Measurements from ENCODE around the gene SEMA4A. TPM values are rescaled to one million over a fixed set of nuclear protein-coding genes. Genes with fewer than 3 reads are reported as not detected.

SEMA4A gene
- total and polyA plus RNA-seq, 9 of the 15 experiments (the other 6 are each of a cell fraction or from before 2014, with no cell fraction given): 0.04 to 1.7 (median 0.45) TPM

- no peak for TF ChIP-seq DIDO1 (tag; IDR thresholded peaks at IDR 0.05; ENCODE audit: low read depth)
- peak; percentile 68 for TF ChIP-seq ZFX (CRISPR knock-in tag; IDR thresholded peaks at IDR 0.05)
- no peak for TF ChIP-seq ZNF134 (CRISPR knock-in tag; conservative IDR thresholded peaks at IDR 0.05)
- TF ChIP-seq, protein P1, sequence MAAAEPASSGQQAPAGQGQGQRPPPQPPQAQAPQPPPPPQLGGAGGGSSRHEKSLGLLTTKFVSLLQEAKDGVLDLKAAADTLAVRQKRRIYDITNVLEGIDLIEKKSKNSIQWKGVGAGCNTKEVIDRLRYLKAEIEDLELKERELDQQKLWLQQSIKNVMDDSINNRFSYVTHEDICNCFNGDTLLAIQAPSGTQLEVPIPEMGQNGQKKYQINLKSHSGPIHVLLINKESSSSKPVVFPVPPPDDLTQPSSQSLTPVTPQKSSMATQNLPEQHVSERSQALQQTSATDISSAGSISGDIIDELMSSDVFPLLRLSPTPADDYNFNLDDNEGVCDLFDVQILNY (CRISPR knock-in tag; IDR thresholded peaks at IDR 0.05): no peak
- TF ChIP-seq SRSF1 (IDR thresholded peaks at IDR 0.05; ENCODE audit: low read depth, low read length): no peak
- TF ChIP-seq RBM25 (IDR thresholded peaks at IDR 0.05; ENCODE audit: low read depth, low read length, severe bottlenecking): no peak
- TF ChIP-seq TRIM24 (IDR thresholded peaks at IDR 0.05): 0 out of 4 replicates have a peak, but pooled peaks of 1 of the 2 experiments have one; percentile 22
- TF ChIP-seq, protein P2, sequence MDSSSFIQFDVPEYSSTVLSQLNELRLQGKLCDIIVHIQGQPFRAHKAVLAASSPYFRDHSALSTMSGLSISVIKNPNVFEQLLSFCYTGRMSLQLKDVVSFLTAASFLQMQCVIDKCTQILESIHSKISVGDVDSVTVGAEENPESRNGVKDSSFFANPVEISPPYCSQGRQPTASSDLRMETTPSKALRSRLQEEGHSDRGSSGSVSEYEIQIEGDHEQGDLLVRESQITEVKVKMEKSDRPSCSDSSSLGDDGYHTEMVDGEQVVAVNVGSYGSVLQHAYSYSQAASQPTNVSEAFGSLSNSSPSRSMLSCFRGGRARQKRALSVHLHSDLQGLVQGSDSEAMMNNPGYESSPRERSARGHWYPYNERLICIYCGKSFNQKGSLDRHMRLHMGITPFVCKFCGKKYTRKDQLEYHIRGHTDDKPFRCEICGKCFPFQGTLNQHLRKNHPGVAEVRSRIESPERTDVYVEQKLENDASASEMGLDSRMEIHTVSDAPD (CRISPR knock-in tag; IDR thresholded peaks at IDR 0.05): no peak
- TF ChIP-seq VEZF1 (CRISPR knock-in tag; IDR thresholded peaks at IDR 0.05): peak; percentile 82
- peak in 1 of 2 experiments; percentile 42; a peak in 1 of 4 replicates for TF ChIP-seq MLLT1 (IDR thresholded peaks at IDR 0.05)
- TF ChIP-seq GATA2 (CRISPR knock-in tag; IDR thresholded peaks at IDR 0.05): peak; percentile 32; the same call in 1 of the 2 replicates
- no peak for TF ChIP-seq RB1 (IDR thresholded peaks at IDR 0.05; ENCODE audit: low read depth)
- TF ChIP-seq, protein P3, sequence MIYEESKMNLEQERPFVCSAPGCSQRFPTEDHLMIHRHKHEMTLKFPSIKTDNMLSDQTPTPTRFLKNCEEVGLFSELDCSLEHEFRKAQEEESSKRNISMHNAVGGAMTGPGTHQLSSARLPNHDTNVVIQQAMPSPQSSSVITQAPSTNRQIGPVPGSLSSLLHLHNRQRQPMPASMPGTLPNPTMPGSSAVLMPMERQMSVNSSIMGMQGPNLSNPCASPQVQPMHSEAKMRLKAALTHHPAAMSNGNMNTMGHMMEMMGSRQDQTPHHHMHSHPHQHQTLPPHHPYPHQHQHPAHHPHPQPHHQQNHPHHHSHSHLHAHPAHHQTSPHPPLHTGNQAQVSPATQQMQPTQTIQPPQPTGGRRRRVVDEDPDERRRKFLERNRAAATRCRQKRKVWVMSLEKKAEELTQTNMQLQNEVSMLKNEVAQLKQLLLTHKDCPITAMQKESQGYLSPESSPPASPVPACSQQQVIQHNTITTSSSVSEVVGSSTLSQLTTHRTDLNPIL (CRISPR knock-in tag; IDR thresholded peaks at IDR 0.05): no peak
- TF ChIP-seq HSF4 (CRISPR knock-in tag; IDR thresholded peaks at IDR 0.05; ENCODE audit: borderline replicate concordance): no peak
- TF ChIP-seq NFATC3 (IDR thresholded peaks at IDR 0.05): no peak
- TF ChIP-seq NUFIP1 (IDR thresholded peaks at IDR 0.05; ENCODE audit: partially characterized antibody): no peak
- no peak for TF ChIP-seq FOXM1 (IDR thresholded peaks at IDR 0.05; ENCODE audit: low read depth)
- TF ChIP-seq FOXM1 (CRISPR knock-in tag; IDR thresholded peaks at IDR 0.05; ENCODE audit: low read depth): no peak
- TF ChIP-seq CBX2 (IDR thresholded peaks at IDR 0.05; ENCODE audit: insufficient read depth, low read length, poor library complexity, severe bottlenecking): no peak
- 0 out of 2 replicates have a peak, but pooled peaks have one; percentile 19 for TF ChIP-seq KAT7 (CRISPR knock-in tag; IDR thresholded peaks at IDR 0.05; ENCODE audit: borderline replicate concordance)
- no peak for TF ChIP-seq TGIF2 (CRISPR knock-in tag; IDR thresholded peaks at IDR 0.05)
- no peak for TF ChIP-seq KLF13 (tag; IDR thresholded peaks at IDR 0.05; ENCODE audit: borderline replicate concordance, low read depth)
Measured at GRCh38 chr1:156106624-156107488, 46.5 kb upstream of the SEMA4A start (continued).
